ENCODE results near the gene AGAP1.

AGAP1 gene

DNA sequence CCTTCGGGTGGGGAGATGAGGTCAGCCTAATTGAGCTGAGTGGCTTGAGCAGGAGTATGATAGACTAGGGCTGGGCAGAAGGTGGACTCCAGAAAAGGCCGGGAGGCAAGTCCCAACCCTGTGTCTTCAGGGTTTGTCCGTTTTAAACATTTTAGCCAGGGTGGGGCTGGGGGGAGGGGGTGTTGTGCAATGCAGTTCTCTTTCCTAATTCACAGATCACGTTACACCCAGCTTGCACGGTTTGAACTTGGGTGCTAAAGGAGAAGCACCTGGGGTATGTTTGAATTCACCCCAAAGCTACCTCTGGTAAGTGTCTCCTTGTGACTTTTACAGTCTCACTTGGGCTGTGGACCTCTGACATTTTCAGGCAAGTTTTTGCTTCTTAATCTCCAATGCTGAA lies 233.3 kb downstream of the AGAP1 start:
- no peak for DNase-seq (ENCODE audit: low read depth)
- TF ChIP-seq, protein P1, sequence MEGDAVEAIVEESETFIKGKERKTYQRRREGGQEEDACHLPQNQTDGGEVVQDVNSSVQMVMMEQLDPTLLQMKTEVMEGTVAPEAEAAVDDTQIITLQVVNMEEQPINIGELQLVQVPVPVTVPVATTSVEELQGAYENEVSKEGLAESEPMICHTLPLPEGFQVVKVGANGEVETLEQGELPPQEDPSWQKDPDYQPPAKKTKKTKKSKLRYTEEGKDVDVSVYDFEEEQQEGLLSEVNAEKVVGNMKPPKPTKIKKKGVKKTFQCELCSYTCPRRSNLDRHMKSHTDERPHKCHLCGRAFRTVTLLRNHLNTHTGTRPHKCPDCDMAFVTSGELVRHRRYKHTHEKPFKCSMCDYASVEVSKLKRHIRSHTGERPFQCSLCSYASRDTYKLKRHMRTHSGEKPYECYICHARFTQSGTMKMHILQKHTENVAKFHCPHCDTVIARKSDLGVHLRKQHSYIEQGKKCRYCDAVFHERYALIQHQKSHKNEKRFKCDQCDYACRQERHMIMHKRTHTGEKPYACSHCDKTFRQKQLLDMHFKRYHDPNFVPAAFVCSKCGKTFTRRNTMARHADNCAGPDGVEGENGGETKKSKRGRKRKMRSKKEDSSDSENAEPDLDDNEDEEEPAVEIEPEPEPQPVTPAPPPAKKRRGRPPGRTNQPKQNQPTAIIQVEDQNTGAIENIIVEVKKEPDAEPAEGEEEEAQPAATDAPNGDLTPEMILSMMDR (conservative IDR thresholded peaks at IDR 0.05; ENCODE audit: low read depth, low read length), result no peak
- no peak overlapping the region for H3K4me3 ChIP-seq (ENCODE audit: low read depth, low read length)

DNA sequence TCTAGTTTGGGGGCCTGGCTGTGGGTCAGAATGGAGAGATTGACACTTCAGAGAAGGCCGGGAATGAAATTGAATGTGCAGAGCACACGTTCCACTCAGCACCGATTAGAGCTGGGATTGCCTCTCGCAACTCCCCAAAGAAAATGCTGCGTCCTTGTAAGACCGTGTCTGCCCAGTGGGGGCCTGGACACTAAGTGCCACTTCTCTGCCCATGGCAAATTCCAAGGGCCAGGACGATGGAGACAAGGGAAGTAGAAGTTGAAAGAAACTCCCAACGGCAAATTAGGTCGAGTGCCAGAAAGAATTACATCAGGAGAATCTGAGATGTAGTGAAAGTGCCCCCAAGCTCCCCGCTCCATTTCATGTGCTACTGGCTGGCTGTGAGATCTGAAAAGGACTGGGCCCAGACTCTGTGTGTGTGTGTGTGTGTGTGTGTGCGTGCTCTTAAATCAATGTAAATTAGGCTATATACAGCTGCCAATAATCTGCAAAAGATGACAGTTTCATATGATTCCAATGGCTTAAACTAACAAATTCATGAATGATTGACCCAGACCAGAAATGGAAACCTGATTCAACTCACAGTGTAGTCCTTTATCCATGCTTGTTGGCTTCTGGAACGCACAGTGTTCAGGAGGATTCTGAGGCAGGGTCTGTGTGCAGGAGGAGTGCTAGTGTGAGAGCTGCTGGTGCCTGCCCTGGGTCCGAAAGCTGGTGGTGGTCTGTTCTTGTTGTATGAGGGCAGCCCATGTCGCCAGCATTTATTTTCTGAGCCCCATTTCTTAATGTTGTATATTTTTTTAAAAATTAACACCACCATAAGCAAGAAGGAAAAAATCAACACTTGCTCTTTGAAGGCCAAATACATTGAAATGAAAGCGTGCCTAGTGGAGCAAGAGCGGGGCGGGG lies 234.3 kb downstream of the AGAP1 start:
- no peak overlapping the region for H3K4me3 ChIP-seq (ENCODE audit: low read depth, low read length)
- TF ChIP-seq, protein P1 (conservative IDR thresholded peaks at IDR 0.05; ENCODE audit: low read depth, low read length), result no peak
- DNase-seq (ENCODE audit: low read depth), result no peak

DNA sequence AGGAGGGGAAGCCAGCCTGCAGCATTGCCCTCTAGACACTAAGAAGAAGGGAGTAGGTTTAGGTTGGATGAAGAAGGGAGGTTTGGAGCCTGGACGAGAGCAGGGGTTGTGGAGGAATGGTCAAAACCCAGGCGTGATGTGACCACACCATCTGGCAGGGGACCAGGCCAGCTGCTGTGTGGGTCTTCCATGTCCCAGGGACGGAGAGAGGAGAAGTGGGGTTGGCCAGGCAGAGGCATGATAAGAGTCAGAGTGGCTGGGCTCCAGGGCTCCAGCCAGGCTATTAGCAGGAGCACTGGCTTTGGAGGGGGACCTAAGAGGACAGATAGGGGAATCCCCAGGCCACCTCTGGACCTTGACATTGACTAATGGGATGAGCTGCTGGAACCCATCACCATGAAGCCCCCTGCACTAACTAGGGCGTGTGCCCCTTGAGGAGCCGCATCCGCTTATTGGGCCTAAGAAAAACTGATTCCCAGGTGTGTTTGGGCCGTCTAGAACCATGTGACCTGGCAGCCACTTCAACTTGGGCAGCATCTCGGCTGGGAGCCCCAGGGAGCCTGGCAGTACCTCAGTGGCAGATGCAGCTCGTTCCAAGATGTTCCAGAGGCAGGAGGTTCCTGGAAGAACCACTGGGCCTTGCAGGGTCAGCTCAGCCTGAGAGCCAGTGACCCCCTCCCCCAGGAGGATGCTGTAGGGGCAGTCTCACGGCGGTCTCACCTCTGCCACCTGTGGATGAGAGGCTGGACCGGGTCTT lies 235.1 kb downstream of the AGAP1 start:
- DNase-seq (ENCODE audit: low read depth), result no peak
- TF ChIP-seq, protein P1 (conservative IDR thresholded peaks at IDR 0.05; ENCODE audit: low read depth, low read length), result no peak

DNA sequence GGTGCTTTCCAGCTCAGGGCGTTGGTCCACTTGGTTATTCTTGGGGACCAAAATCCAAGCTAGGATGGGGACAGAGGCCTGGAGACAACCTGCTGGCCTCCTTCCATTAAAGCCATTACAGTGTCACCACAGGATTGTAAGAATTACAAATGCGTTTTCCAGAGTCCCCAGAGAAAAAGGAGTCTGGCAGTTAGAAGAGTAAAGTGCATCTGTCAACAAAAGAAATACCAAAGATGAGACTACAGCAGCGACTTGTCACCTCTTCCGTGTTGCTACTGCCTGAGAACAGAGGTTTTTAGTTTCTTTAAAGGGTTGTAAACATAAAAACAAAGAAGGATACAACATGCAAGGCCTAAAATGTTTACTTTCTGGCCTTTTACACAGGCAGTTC lies 235.7 kb downstream of the AGAP1 start:
- DNase-seq (ENCODE audit: low read depth), result no peak
- no peak overlapping the region for H3K4me3 ChIP-seq (ENCODE audit: low read depth, low read length)
- TF ChIP-seq, protein P1 (conservative IDR thresholded peaks at IDR 0.05; ENCODE audit: low read depth, low read length), result no peak

More for the DNA sequence above, 235.1 kb downstream of the AGAP1 start:
- no peak overlapping the region for H3K4me3 ChIP-seq (ENCODE audit: low read depth, low read length)

DNA sequence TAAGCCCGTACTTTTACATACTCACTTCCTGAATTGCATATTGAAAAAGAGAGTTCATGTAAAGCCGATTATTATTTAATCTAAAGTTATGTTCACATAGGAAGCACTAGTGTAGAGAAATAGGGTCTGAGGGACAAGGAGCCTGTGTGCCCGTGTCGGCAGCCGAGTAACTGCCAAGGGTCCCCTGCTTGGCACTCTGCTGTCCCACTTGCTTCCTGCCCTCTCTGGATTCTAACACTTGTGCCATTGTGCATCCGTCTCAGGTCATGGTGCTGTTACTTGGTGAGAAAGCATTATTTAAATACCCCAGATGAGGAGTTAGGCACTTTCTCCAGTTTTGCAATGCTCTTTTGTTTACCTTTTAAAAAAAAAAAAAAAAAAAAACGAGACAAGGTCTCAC lies 236.3 kb downstream of the AGAP1 start:
- no peak for DNase-seq (ENCODE audit: low read depth)
- no peak overlapping the region for H3K4me3 ChIP-seq (ENCODE audit: low read depth, low read length)
- TF ChIP-seq, protein P1 (conservative IDR thresholded peaks at IDR 0.05; ENCODE audit: low read depth, low read length), result no peak

DNA sequence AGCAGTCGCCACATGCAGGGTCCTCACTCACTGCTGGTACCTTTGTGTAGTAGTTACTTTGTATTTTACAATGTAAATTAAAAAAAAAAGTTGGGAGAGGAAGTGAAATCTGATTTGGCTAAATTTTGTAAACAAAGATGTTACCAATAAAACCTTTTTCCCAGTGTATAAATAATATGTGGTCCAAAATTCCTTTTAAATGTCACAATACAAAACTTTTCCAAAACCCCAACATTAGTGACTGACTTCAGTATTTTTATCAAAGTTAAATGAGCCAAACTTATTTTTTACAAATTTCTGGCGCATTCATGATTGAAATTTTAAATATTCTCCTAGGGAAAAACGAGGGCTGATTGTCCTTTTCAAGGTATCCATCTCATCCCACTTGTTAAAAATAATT lies 239.9 kb downstream of the AGAP1 start:
- TF ChIP-seq, protein P1 (conservative IDR thresholded peaks at IDR 0.05; ENCODE audit: low read depth, low read length), result no peak
- H3K4me3 ChIP-seq (ENCODE audit: low read depth, low read length), result no peak overlapping the region
- no peak for DNase-seq (ENCODE audit: low read depth)
